Osteoblast (primary cell): ENCODE measurements around the gene ITPRIP. TPM values are rescaled to one million over a fixed set of nuclear protein-coding genes. Genes with fewer than 3 reads are reported as not detected.
A peak's percentile ranks its signal among the peaks of the same experiment; 100 is the strongest.

Source experiments
- DNase-seq: peaks from one replicate; pipeline ENCODE4 v3.0.0; 2011; ENCODE audit warnings: low spot score, mixed read lengths; ENCODE audit not compliant: insufficient read length; ENCODE audit errors: missing footprints
- H2AFZ ChIP-seq: 2 replicates; pipeline ENCODE4 v1.6.0; 2011; ENCODE audit warnings: mild to moderate bottlenecking, low read length
- H3K27ac ChIP-seq: 2 replicates; pipeline ENCODE4 v1.5.1; 2011; ENCODE audit warnings: mild to moderate bottlenecking, low read depth, low read length, moderate library complexity
- H3K27me3 ChIP-seq: 2 replicates; pipeline ENCODE4 v1.6.0; 2012; ENCODE audit warnings: mild to moderate bottlenecking, control low read depth, inconsistent platforms, low read length, moderate library complexity; ENCODE audit not compliant: insufficient read depth
- H3K36me3 ChIP-seq: 2 replicates; pipeline ENCODE4 v1.5.1; 2011; ENCODE audit warnings: mild to moderate bottlenecking, low read length, control low read depth, moderate library complexity; ENCODE audit not compliant: insufficient read depth
- H3K4me1 ChIP-seq: 2 replicates; pipeline ENCODE4 v1.5.1; 2011; ENCODE audit warnings: mild to moderate bottlenecking, low read length, control low read depth, moderate library complexity; ENCODE audit not compliant: insufficient read depth
- H3K4me2 ChIP-seq: 2 replicates; pipeline ENCODE4 v1.6.0; 2011; ENCODE audit warnings: mild to moderate bottlenecking, low read length; ENCODE audit not compliant: insufficient read depth
- H3K4me3 ChIP-seq: fragments of 200-600 bp; sonication (generic); 3 replicates; pipeline ENCODE4 v1.5.1; 2012; ENCODE audit warnings: mild to moderate bottlenecking, low read length, inconsistent platforms; ENCODE audit not compliant: insufficient read depth
- H3K79me2 ChIP-seq: 2 replicates; pipeline ENCODE4 v1.6.0; 2012; ENCODE audit warnings: mild to moderate bottlenecking, low read length, control low read depth, inconsistent platforms; ENCODE audit not compliant: insufficient read depth
- H3K9me3 ChIP-seq: 2 replicates; pipeline ENCODE4 v1.5.1; 2011; ENCODE audit warnings: low read depth, low read length, control low read depth
- H4K20me1 ChIP-seq: 2 replicates; pipeline ENCODE4 v1.6.0; 2012; ENCODE audit warnings: mild to moderate bottlenecking, low read length, control low read depth; ENCODE audit not compliant: insufficient read depth
- CTCF ChIP-seq: IDR thresholded peaks from 2 replicates; pipeline ENCODE4 v1.5.1; 2011; ENCODE audit warnings: mild to moderate bottlenecking, low read depth, low read length, moderate library complexity; ENCODE audit errors: extremely low read depth
- total RNA-seq: library from RNA; depleted of rRNA; stranded (reverse); fragments of >200 nt; gene quantifications from 2 replicates; pipeline ENCODE4 v1.2.3, GENCODE V29; 2012

The ITPRIP gene
- total RNA-seq, 1 donor = 14.8 TPM

DNA sequence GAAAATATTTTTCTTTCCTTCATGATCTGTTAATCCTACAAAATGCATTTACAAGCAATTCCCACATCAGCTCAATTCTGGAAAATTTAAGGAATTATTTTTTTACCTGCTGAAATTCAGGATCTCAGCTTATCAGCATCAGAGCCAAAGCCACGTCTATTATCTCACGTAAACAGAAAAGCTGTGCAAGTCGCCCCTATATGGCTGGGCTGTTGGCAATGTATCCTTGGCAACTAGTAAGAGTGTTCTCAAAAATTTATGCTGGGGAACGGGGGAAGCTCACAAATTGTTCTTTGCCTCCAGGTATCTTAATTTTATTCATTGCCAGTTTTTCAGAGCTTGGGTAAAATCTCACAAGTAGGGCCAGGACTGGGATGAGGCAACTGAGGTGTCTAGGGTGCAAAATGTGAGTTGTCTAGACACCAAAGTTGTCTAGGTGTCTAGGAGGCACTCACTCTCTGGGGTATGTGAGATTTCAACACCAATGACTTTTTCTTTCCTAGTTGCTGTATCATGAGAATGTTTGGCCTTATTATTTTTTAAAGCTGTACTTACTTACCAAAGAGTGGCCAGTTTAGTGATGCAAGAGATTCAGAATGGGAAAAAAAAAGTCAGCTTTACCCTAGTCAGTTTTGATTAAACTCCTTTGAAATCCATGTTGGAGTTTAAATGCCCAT, 64.2 kb downstream of the ITPRIP start:
- no peaks in the 10 kb centered on the region for H4K20me1 ChIP-seq
- H3K9me3 ChIP-seq = no peaks in the 10 kb centered on the region
- peak; percentile 58 for DNase-seq
- H3K4me2 ChIP-seq = peak overlapping the region; percentile 86
- no peak for TF ChIP-seq CTCF
- H3K4me3 ChIP-seq = no peak overlapping the region
- no peaks in the 10 kb centered on the region for H3K36me3 ChIP-seq
- H3K4me1 ChIP-seq = peaks cover 32% of the 10 kb centered on the region
- peak overlapping the region; percentile 66 for H3K27ac ChIP-seq
- peak overlapping the region; percentile 93 for H2AFZ ChIP-seq
- no peaks in the 10 kb centered on the region for H3K79me2 ChIP-seq
- H3K27me3 ChIP-seq = no peaks in the 10 kb centered on the region

- Histone ChIP-seq H3K27me3 (no peaks in the 10 kb centered on the region), H3K4me3 (no peak overlapping the region), H3K79me2 (no peaks in the 10 kb centered on the region), H3K9me3 (no peaks in the 10 kb centered on the region), H4K20me1 (no peaks in the 10 kb centered on the region), H3K36me3 (peaks cover 3% of the 10 kb centered on the region), H3K4me1 (peaks cover 34% of the 10 kb centered on the region), H2AFZ (no peak overlapping the region), H3K4me2 (peak overlapping the region; percentile 19), H3K27ac (peak overlapping the region; percentile 66)
- DNase-seq = peak; percentile 76
- no peak for TF ChIP-seq CTCF
Measured at GRCh38 chr10:104273286-104273685, 65.0 kb downstream of the ITPRIP start.

DNA sequence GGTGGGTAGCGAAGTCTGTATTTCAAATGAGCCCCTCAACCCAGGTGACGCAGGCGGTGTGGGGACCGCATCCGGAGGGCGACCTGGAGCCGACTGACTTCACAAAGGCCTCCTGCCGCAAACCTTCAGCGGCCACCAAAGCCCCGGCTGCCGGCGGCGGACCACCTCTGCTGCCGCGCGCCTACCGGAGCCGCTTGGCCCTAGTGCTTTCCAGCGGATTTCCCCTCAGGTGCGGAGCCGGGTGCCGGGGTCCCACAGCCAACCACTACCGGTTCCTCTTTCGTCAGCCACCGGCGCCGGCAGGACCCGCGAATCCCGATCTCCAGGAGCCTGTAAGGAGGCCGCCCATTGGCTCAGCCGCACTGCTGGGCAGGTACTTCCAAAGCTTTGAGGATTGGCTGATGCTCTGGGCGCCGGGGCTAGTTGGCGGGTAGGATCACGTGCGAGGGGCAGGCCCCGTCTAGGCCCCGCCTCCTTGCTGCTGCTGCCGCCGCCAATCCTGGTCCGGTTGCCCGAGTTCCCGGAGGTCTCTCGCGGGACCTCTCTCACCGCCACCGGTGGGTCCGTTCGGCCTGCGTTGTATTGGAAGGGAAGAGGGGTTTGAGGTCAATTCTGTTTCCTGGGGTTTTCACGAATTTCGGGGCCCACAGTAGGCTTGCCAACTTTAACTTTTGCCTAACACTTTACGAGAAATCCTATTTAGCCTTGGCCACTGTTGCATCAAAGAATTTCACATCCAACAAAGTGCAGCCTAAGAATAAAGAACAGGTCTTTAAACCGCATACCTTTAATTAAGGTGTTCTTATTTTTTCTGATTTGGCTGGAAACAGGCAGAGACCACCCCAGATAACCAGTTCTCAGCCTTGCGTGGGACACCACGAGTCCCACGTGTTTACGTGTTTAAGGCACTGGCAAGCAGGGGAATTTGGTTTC, 69.3 kb downstream of the ITPRIP start, which contains the start of gene GSTO2:
GSTO2 (plus strand) TSS at position 472 of the 933 bp plus-strand sequence. CDS start 5,732 bp downstream, outside the sequence.
- H3K4me2 ChIP-seq = peak within 1 kb of the TSS; percentile 94
- H3K79me2 ChIP-seq = peaks cover 14% of the 10 kb centered on the region
- H3K36me3 ChIP-seq = peaks cover 46% of the 10 kb centered on the region
- H2AFZ ChIP-seq = peak within 1 kb of the TSS; percentile 76
- peak within 1 kb of the TSS; percentile 87 for H3K27ac ChIP-seq
- H4K20me1 ChIP-seq = peaks cover 10% of the 10 kb centered on the region
- DNase-seq = peak; percentile 99
- TF ChIP-seq CTCF = no peak
- H3K4me3 ChIP-seq = peak within 1 kb of the TSS; percentile 82
- H3K9me3 ChIP-seq = no peaks in the 10 kb centered on the region
- H3K4me1 ChIP-seq = peaks cover 25% of the 10 kb centered on the region
- no peaks in the 10 kb centered on the region for H3K27me3 ChIP-seq

- H3K4me1 ChIP-seq = peaks cover 19% of the 10 kb centered on the region
- H3K9me3 ChIP-seq = no peaks in the 10 kb centered on the region
- peak overlapping the region; percentile 82 for H3K4me3 ChIP-seq
- H3K27me3 ChIP-seq = no peaks in the 10 kb centered on the region
- peaks cover 52% of the 10 kb centered on the region for H3K36me3 ChIP-seq
- TF ChIP-seq CTCF = no peak
- H3K27ac ChIP-seq = peak overlapping the region; percentile 84
- H2AFZ ChIP-seq = peak overlapping the region; percentile 56
- DNase-seq = no peak
- peaks cover 20% of the 10 kb centered on the region for H3K79me2 ChIP-seq
- peaks cover 10% of the 10 kb centered on the region for H4K20me1 ChIP-seq
- peak overlapping the region; percentile 94 for H3K4me2 ChIP-seq
Measured at GRCh38 chr10:104268405-104268712, 69.9 kb downstream of the ITPRIP start.
